SK-N-SH (cell line): ENCODE results near the gene SEC61A1. TPM values are rescaled to one million over a fixed set of nuclear protein-coding genes. Genes with fewer than 3 reads are reported as not detected.
A peak's percentile ranks its signal among the peaks of the same experiment; 100 is the strongest.

Experiments used
- CHD2 ChIP-seq: fragments of 150-350 bp; IDR thresholded peaks from 2 replicates; pipeline ENCODE4 v1.6.1; 2018; ENCODE audit warnings: low read length; ENCODE audit not compliant: partially characterized antibody
- FOSL2 ChIP-seq: IDR thresholded peaks from 2 replicates; pipeline ENCODE4 v1.4.0; 2012; ENCODE audit warnings: low read depth, mild to moderate bottlenecking, moderate library complexity, borderline replicate concordance
- FOXM1 ChIP-seq: IDR thresholded peaks from 2 replicates; pipeline ENCODE4 v1.4.0; 2012; ENCODE audit warnings: low read depth, mild to moderate bottlenecking
- IRF3 ChIP-seq: fragments of 150-350 bp; IDR thresholded peaks from 2 replicates; pipeline ENCODE4 v1.6.1; 2016; ENCODE audit warnings: mild to moderate bottlenecking, low read depth, low read length
- JUND ChIP-seq: IDR thresholded peaks from 2 replicates; pipeline ENCODE4 v1.4.0; 2012
- MAX ChIP-seq: IDR thresholded peaks from 2 replicates; pipeline ENCODE4 v1.4.0; 2012; ENCODE audit warnings: low read depth
- MXI1 ChIP-seq: IDR thresholded peaks from 2 replicates; pipeline ENCODE4 v1.6.1; 2012; ENCODE audit warnings: mild to moderate bottlenecking, low read depth, low read length, improper control_type of control experiment
- NRF1 ChIP-seq: IDR thresholded peaks from 2 replicates; pipeline ENCODE4 v1.6.1; 2012; ENCODE audit warnings: low read depth, mild to moderate bottlenecking, low read length
- PBX3 ChIP-seq: IDR thresholded peaks from 2 replicates; pipeline ENCODE4; 2012
- POLR2AphosphoS5 ChIP-seq: IDR thresholded peaks from 2 replicates; pipeline ENCODE4 v1.6.1; 2012; ENCODE audit warnings: low read depth, low read length
- RAD21 ChIP-seq: IDR thresholded peaks from 2 replicates; pipeline ENCODE4 v1.6.1; 2012; ENCODE audit warnings: mild to moderate bottlenecking, low read length
- REST ChIP-seq: IDR thresholded peaks from 2 replicates; pipeline ENCODE4 v1.6.1; 2012; ENCODE audit warnings: mild to moderate bottlenecking, low read depth, low read length, moderate library complexity
- RFX5 ChIP-seq: IDR thresholded peaks from 2 replicates; pipeline ENCODE4 v1.6.1; 2012; ENCODE audit warnings: mild to moderate bottlenecking, improper control_type of control experiment, low read length
- RXRA ChIP-seq: IDR thresholded peaks from 2 replicates; pipeline ENCODE4 v1.4.0; 2012; ENCODE audit warnings: low read depth, mild to moderate bottlenecking, borderline replicate concordance
- SMC3 ChIP-seq: IDR thresholded peaks from 2 replicates; pipeline ENCODE4 v1.6.1; 2012; ENCODE audit warnings: low read depth, low read length, improper control_type of control experiment
- TAF1 ChIP-seq: IDR thresholded peaks from 2 replicates; pipeline ENCODE4 v1.6.1; 2012; ENCODE audit warnings: low read depth, mild to moderate bottlenecking, low read length, moderate library complexity, borderline replicate concordance
- USF1 ChIP-seq: IDR thresholded peaks from 2 replicates; pipeline ENCODE4 v1.4.0; 2012; ENCODE audit warnings: low read depth, borderline replicate concordance
- polyA plus RNA-seq, 3 experiments: library from polyadenylated mRNA; depleted of rRNA; stranded (reverse); fragments of >200 nt; gene quantifications; 2 replicates each; pipeline ENCODE4 v1.2.3, GENCODE V29; 2012
- TF ChIP-seq, protein P1 (sequence below): IDR thresholded peaks from 2 replicates; pipeline ENCODE4 v1.4.0; 2012; ENCODE audit warnings: low read depth, borderline replicate concordance

The SEC61A1 gene
- polyA plus RNA-seq, 1 of the 3 experiments (the other 2 are of a cell fraction): 153 TPM

GRCh38 chr3:128068156-128068620 lies 16.0 kb downstream of the SEC61A1 start (continued):
- TF ChIP-seq REST (no peak), SMC3 (peak; percentile 33), IRF3 (no peak), USF1 (no peak), RXRA (no peak), RFX5 (no peak), RAD21 (peak; percentile 54), MAX (peak; percentile 35; the same call in 1 of the 2 replicates), FOSL2 (no peak), FOXM1 (no peak), JUND (no peak), MXI1 (no peak), PBX3 (no peak), NRF1 (no peak), TAF1 (no peak), CHD2 (no peak), POLR2AphosphoS5 (no peak; the same call in 1 of the 2 replicates)
- TF ChIP-seq, protein P1, sequence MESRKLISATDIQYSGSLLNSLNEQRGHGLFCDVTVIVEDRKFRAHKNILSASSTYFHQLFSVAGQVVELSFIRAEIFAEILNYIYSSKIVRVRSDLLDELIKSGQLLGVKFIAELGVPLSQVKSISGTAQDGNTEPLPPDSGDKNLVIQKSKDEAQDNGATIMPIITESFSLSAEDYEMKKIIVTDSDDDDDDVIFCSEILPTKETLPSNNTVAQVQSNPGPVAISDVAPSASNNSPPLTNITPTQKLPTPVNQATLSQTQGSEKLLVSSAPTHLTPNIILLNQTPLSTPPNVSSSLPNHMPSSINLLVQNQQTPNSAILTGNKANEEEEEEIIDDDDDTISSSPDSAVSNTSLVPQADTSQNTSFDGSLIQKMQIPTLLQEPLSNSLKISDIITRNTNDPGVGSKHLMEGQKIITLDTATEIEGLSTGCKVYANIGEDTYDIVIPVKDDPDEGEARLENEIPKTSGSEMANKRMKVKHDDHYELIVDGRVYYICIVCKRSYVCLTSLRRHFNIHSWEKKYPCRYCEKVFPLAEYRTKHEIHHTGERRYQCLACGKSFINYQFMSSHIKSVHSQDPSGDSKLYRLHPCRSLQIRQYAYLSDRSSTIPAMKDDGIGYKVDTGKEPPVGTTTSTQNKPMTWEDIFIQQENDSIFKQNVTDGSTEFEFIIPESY: no peak
